A673 (cell line): ENCODE results near the gene PRR30.

Experiments used
- EZH2 ChIP-seq: fragments of 200-600 bp; sonication (generic); IDR thresholded peaks from 2 replicates; pipeline ENCODE4 v1.6.1; 2017; ENCODE audit warnings: borderline replicate concordance, low read depth, mild to moderate bottlenecking, mixed read lengths, antibody characterized with exemption, low read length; ENCODE audit not compliant: poor library complexity, severe bottlenecking
- TF ChIP-seq, protein P1 (sequence below): fragments of 300-800, 200-600 bp; sonication (generic); conservative IDR thresholded peaks from 2 replicates; pipeline ENCODE4 v1.5.1; 2017; ENCODE audit warnings: low read depth, mild to moderate bottlenecking, antibody characterized with exemption, low read length, moderate library complexity, mixed read lengths

DNA sequence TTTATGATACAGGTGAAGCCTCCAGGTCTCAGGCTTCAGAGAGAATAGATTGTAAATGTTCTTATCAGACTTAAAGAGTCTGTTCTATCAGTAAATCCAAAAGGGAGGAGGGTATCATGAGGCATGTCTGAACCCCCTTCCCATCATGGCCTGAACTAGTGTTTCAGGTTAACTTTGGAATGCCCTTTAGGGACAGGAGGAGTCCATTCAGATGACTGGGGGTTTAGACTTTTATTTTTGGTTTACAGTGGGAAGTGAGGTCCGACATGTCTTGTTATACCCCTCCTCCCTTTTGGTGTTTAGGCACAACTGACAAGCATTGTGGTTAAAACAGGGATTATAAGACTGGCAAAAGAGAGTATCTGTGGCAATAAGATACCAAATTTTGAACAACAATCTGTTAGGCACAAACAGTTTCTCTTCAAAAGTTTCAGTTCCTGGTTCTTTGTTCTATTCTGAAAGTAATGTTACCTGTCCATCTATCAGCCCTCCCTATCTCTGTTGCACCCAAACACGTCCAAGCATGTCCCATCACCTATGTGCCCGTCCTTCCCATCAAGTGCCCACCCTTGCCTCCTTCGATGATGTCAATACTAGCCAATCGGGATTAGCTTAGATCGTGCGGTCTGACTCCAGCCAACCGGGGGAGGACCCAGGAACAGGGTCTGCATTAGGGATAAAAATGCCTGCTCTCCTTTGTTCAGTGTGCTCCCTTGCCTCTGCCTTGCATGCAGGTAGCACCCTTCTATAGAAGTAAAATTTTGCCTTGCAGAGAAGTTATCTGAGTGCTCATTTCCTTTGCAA is 26.0 kb upstream of the PRR30 start:
- TF ChIP-seq EZH2: no peak
- TF ChIP-seq, protein P1, sequence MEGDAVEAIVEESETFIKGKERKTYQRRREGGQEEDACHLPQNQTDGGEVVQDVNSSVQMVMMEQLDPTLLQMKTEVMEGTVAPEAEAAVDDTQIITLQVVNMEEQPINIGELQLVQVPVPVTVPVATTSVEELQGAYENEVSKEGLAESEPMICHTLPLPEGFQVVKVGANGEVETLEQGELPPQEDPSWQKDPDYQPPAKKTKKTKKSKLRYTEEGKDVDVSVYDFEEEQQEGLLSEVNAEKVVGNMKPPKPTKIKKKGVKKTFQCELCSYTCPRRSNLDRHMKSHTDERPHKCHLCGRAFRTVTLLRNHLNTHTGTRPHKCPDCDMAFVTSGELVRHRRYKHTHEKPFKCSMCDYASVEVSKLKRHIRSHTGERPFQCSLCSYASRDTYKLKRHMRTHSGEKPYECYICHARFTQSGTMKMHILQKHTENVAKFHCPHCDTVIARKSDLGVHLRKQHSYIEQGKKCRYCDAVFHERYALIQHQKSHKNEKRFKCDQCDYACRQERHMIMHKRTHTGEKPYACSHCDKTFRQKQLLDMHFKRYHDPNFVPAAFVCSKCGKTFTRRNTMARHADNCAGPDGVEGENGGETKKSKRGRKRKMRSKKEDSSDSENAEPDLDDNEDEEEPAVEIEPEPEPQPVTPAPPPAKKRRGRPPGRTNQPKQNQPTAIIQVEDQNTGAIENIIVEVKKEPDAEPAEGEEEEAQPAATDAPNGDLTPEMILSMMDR: no peak
